ENCODE measurements around the gene KMT5B.

The KMT5B gene

GRCh38 chr11:68201492-68201891, 11.6 kb downstream of the KMT5B start:
- no peak for DNase-seq (ENCODE audit: extremely low spot score)
- TF ChIP-seq CTCF (IDR thresholded peaks at IDR 0.05; ENCODE audit: control extremely low read depth, extremely low read depth, low read depth, missing control alignments), result no peak
- CTCF ChIA-PET, result no interaction called here
- POLR2A ChIA-PET, result no interaction called here

GRCh38 chr11:68200639-68201038, 12.5 kb downstream of the KMT5B start:
- POLR2A ChIA-PET, result no interaction called here
- no peak for TF ChIP-seq CTCF (IDR thresholded peaks at IDR 0.05; ENCODE audit: control extremely low read depth, extremely low read depth, low read depth, missing control alignments)
- CTCF ChIA-PET, result no interaction called here
- DNase-seq (ENCODE audit: extremely low spot score), result no peak

GRCh38 chr11:68199295-68199987, 13.7 kb downstream of the KMT5B start:
- ChIA-PET CTCF (interaction anchor here (8.6 kb wide), 1 partner anchor 10 kb away, joined by 89 read pairs; no protein-coding TSS in a partner anchor), POLR2A (no interaction called here)
- DNase-seq (ENCODE audit: extremely low spot score), result no peak
- TF ChIP-seq CTCF (IDR thresholded peaks at IDR 0.05; ENCODE audit: control extremely low read depth, extremely low read depth, low read depth, missing control alignments), result no peak

- POLR2A ChIA-PET, result no interaction called here
Measured at GRCh38 chr11:68196219-68196618, 16.9 kb downstream of the KMT5B start.

GRCh38 chr11:68194675-68195294, 18.3 kb downstream of the KMT5B start:
- no peak for DNase-seq (ENCODE audit: extremely low spot score)
- no peak for TF ChIP-seq CTCF (IDR thresholded peaks at IDR 0.05; ENCODE audit: control extremely low read depth, extremely low read depth, low read depth, missing control alignments)
- CTCF ChIA-PET, result interaction anchor here (1.0 to 8.6 kb wide), 6 partner anchors 10 to 58 kb away, joined by 3 to 89 read pairs (median 7); no protein-coding TSS in a partner anchor
- POLR2A ChIA-PET, result no interaction called here

More at GRCh38 chr11:68196219-68196618, 16.9 kb downstream of the KMT5B start:
- TF ChIP-seq CTCF (IDR thresholded peaks at IDR 0.05; ENCODE audit: control extremely low read depth, extremely low read depth, low read depth, missing control alignments), result no peak
- DNase-seq (ENCODE audit: extremely low spot score), result no peak
- CTCF ChIA-PET, result interaction anchor here (2.2 to 8.6 kb wide), 2 partner anchors 8 to 13 kb away, joined by 15 to 89 read pairs; no protein-coding TSS in a partner anchor

GRCh38 chr11:68193018-68193417, 20.1 kb downstream of the KMT5B start:
- no peak for TF ChIP-seq CTCF (IDR thresholded peaks at IDR 0.05; ENCODE audit: control extremely low read depth, extremely low read depth, low read depth, missing control alignments)
- ChIA-PET CTCF (interaction anchor here (1.2 to 8.6 kb wide), 2 partner anchors 12 to 16 kb away, joined by 3 to 89 read pairs; no protein-coding TSS in a partner anchor), POLR2A (no interaction called here)
- no peak for DNase-seq (ENCODE audit: extremely low spot score)

Measured in GM10248 (cell line).